SKM-1 treated with dmso at 0.1 percent for 144 hours (cell line): ENCODE data around the gene NKD2.
"Not testable (repeated sequence)": the region's sequence is repeated elsewhere in the genome, so short reads cannot be mapped to it uniquely, and the experiment has no call there.

Experiments used
- DNase-seq: peaks from one replicate; lab custom pipeline; 2025; ENCODE audit not compliant: unreplicated experiment; lab: John Stamatoyannopoulos, UW

The NKD2 gene

DNA sequence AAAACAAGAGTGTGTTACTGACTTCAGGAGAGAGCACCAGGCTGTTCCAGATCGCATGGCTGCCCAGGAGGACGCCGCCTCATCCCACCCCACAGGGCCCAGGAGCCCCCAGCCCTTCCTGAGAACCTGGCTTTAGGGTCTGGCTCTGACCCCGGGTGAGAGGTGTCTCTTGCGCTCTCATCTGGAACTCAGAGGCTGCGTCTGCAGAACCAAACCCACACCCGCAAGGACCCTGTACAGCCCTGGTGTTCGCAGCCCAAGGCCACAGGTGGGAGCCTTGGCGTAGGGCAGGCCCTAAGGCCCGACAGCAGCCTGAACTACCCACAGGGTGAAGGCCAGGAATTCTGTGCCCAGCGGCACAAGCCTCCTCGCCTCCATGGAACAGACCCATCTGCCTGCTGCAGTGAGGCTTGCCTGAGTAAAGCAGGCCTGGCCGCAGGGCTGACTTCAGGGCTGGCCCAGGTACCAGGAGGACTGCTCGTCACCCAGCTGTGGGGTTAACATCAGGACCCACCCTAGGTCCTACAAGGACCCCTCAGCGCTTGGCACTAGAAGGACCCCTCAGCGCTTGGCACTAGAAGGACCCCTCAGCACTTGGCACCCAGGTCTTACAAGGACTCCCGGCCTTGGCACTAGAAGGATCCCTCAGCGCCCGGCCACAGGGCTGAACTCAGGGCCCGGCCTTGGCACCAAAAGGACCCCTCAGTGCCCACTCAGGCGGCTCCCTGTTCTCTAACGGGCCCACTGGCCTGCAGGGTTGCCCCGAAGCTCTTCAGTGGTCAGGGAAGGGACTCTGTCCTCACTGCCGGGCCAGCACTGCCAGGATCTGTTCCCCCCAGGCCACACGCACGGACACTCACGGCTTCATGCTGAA lies 48.2 kb downstream of the NKD2 start:
- DNase-seq: no peak

- no peak for DNase-seq
These were observed 49.0 kb downstream of the NKD2 start for GRCh38 chr5:1057485-1058082.

- no peak for DNase-seq
These were observed 49.7 kb downstream of the NKD2 start for GRCh38 chr5:1058083-1058945.

- DNase-seq: no peak
These were observed 50.6 kb downstream of the NKD2 start for GRCh38 chr5:1058988-1059883.

GRCh38 chr5:1059884-1060263 lies 51.3 kb downstream of the NKD2 start:
- DNase-seq: no peak

DNA sequence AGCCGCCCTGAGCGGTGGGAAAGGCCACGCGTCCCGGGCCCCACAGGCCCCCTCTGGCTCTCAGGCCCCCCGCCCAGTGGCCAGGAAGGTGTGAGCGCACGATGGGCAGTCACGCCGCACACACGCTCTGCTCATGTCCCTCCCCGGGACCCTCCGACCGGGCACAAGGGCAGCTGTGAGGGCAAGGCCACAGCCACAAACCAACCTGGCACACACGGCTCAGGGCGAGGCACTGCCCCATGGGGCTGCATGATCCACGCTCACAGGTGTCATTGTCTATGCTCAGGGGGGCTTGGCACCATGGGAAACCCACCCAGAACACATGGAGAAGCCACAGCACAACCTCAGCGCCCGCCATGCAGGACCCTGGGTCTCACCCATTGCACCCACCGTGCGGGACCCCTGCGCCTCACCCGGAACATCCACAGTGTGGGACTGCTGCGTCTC lies 52.0 kb downstream of the NKD2 start:
- DNase-seq: no peak

GRCh38 chr5:1061292-1061691 lies 52.7 kb downstream of the NKD2 start:
- not testable (repeated sequence) for DNase-seq

DNA sequence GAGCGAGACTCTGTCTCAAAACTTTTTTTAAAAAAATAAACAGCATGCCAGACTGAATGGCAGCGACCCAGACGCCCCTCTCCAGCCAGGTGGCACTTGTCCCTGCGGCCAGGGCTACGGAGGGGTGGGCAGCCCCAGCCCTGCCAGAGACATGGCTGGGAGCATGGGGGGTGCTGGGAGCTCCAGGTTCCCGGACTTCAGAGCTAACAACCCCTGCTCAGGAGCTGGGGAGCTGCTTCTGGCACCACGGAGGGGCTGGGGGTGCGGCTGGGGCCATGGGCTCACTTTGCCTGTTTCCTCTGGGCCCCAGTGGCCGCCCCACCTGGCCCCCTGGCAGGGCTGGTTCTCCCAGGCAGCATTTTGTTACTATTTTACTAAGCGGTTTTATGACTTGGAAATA lies 53.3 kb downstream of the NKD2 start:
- no peak for DNase-seq

GRCh38 chr5:1062761-1063568 lies 54.4 kb downstream of the NKD2 start:
- no peak for DNase-seq

DNA sequence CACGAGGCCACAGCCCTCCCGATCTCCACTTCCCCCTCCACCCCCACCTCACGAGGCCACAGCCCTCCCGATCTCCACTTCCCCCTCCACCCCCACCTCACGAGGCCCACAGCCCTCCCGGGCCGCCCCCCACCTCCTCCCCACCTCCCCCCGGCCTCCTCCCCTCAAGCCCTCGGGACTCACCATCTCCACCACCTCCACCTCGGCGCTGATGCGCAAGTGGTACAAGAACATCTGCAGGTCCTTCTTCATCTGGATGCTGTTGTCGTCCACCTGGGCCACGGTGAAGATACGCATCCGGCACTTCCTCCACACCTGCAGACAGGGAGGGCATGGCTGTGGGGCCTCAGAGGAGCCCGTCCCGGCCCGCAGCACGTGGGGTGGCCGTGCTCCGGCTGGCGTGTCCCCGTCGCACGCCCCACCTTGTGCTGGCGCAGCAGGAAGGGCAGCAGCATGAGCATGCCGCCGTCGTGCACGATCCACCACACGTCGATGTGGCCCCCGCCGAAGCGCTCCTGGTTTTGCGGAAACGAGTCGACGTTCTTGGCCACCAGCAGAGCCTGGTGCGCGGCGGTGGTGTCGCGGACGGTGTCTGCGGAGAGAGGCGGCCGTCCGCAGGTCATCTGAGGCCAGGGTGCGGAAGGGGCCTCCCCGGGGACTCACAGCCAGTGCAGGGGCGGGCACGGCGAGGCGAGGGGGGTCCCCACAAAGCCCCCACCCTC lies 55.2 kb downstream of the NKD2 start:
- no peak for DNase-seq

GRCh38 chr5:1064383-1065142 lies 56.0 kb downstream of the NKD2 start:
- DNase-seq: no peak

DNA sequence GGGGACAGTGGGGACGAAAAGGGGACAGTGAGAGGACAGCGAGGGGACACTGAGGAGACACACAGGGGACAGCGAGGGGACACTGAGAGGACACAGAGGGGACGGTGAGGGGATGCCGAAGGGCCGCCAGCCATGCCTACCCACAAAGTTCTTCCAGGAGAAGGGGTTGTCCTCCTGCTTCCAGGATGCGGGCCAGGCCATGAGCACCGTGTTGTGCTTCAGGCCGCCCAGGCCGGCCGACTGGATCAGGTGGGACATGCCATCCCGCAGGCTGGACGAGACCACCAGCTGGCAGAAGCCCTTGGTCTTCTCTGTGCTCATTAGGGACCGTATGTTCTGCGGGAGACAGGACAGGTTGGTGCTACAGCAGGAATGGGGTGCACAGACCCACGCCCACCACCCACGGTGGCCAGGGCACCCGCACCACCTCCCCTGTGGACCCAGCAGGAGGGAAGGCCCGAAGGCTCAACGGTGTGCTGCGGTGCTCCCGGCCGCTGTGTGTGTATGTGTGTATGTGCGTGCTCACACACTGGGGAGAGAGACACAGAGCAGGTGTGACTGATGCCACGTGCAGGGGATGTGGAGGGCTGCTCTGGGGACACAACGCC lies 56.6 kb downstream of the NKD2 start:
- DNase-seq: no peak

- DNase-seq: no peak
These were observed 57.5 kb downstream of the NKD2 start for GRCh38 chr5:1065891-1066650.

GRCh38 chr5:1066676-1067075 lies 58.1 kb downstream of the NKD2 start:
- no peak for DNase-seq

DNA sequence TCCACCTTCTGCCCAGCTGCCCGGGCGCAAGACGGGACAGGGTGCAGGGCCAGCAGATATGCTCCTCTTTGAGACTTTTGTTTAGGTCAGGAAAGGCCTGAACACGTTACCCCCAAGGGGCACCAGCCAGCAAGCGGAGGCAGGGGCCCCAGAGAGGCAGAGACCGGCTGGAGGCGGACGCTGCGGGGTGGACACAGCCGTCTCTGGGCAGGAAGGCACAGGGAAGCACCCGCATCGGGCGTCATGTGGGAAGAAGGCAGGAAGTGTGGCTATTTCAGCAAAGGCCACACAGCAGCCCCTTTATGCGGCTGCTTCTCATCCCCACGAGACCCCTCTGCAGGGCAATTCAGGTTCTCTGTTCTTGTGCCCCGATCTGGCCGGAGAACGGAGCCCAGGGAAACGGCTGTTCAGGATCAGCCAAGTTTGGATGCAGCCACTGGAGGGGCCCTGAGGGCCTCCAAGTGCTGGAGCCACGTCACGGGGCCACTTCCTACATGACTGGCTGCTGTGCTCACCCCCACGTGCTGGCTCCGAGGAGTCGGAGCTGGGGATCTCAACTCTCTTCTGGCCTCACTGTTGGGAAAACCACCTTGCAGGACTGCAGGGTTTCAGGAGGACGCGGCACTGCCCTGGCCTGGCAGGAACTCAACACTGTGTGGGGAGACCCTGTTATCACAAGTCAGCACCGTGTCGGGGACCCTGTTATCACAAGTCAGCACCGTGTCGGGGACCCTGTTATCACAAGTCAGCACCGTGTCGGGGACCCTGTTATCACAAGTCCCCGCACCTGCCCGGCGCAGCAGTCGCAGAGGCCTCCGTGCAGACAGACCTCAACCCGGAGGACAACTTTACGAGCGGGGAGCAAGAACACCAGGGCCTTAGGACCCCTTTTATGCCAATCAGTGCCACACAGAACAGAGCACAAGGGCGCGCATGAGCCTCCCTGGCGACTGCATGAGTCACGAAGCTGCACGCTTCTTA lies 58.8 kb downstream of the NKD2 start:
- DNase-seq: no peak
